Small intestine (tissue), 7 donors: ENCODE results near the gene USP5. TPM values are rescaled to one million over a fixed set of nuclear protein-coding genes. Genes with fewer than 3 reads are reported as not detected.

Source experiments
- DNase-seq, 2 donors: peaks; one replicate each; pipeline versions ENCODE4 v3.0.0 to v3.0.0-alpha.2; 2013
- FAIRE-seq: peaks from 2 replicates; lab custom pipeline; 2012; peaks lifted over from hg19 to GRCh38; lab: Jason Lieb, UNC
- H3K27ac ChIP-seq, 3 donors: one replicate each; pipeline ENCODE4 v1.5.1; 2013; ENCODE audit warnings: low read length in 2 of 3, mild to moderate bottlenecking in 2 of 3, control low read depth in 1 of 3, inconsistent platforms in 1 of 3, low read depth in 1 of 3, moderate library complexity in 1 of 3
- H3K27me3 ChIP-seq, 3 donors: one replicate each; pipeline ENCODE4 v1.6.1; 2013; ENCODE audit warnings: low read length in 3 of 3, inconsistent platforms in 1 of 3; ENCODE audit not compliant: control insufficient read depth in 3 of 3, insufficient read depth in 3 of 3
- H3K36me3 ChIP-seq, 3 donors: one replicate each; pipeline ENCODE4 v1.6.1; 2013; ENCODE audit warnings: low read length in 3 of 3, inconsistent platforms in 1 of 3, low read depth in 1 of 3, mild to moderate bottlenecking in 1 of 3, moderate library complexity in 1 of 3; ENCODE audit not compliant: control insufficient read depth in 3 of 3, insufficient read depth in 2 of 3
- H3K4me1 ChIP-seq, 3 donors: one replicate each; pipeline ENCODE4 v1.6.1; 2013; ENCODE audit warnings: low read length in 2 of 3, inconsistent platforms in 1 of 3, low read depth in 1 of 3, mild to moderate bottlenecking in 1 of 3, moderate library complexity in 1 of 3; ENCODE audit not compliant: control insufficient read depth in 3 of 3, insufficient read depth in 2 of 3
- H3K4me3 ChIP-seq, 3 donors: one replicate each; pipeline ENCODE4 v1.5.1; 2013; ENCODE audit warnings: low read length in 3 of 3, control low read depth in 1 of 3, inconsistent platforms in 1 of 3, low read depth in 1 of 3, mild to moderate bottlenecking in 1 of 3, moderate library complexity in 1 of 3
- H3K9me3 ChIP-seq, 2 donors: one replicate each; pipeline ENCODE4 v1.6.1; 2013; ENCODE audit warnings: low read depth in 1 of 2, low read length in 1 of 2; ENCODE audit not compliant: control insufficient read depth in 2 of 2, insufficient read depth in 1 of 2
- WGBS, 3 donors: extraction: QIAGEN DNeasy Blood & Tissue Kit; methylation state at CpG; one replicate each; pipeline ENCODE4 v1.1.7; 2013; 5-methylcytosine and 5-hydroxymethylcytosine counted together
- polyA plus RNA-seq, 4 donors: library from polyadenylated mRNA; stranded (reverse) in 3 of 4; unstranded in 1 of 4; fragments of 200-250 nt in 3 of 4; fragments of 120-200 nt in 1 of 4; gene quantifications; one replicate each; pipeline versions ENCODE4 v1.2.1 to v1.2.3, GENCODE V29; 2013
- donor health status: healthy with polysubstance abuse.
- donor health status: control.
- donor health status: control.
- donor health status: Bipolar disorder and iron deficiency.
- donor health status: healthy.

The USP5 gene
- polyA plus RNA-seq, 4 donors: 31.9 to 54.0 (median 39.2) TPM

GRCh38 chr12:6817662-6818157, 34.2 kb upstream of the USP5 start:
- DNase-seq (no peak), FAIRE-seq (no peak)
- Histone ChIP-seq H3K9me3 (no peaks in the 10 kb centered on the region), H3K27ac (no peak overlapping the region), H3K27me3 (peaks cover 0 to 40% (median 0%) of the 10 kb centered on the region in 3 donors), H3K4me3 (no peak overlapping the region), H3K4me1 (peaks cover 0 to 18% (median 0%) of the 10 kb centered on the region in 3 donors), H3K36me3 (peaks cover 0 to 6% (median 0%) of the 10 kb centered on the region in 3 donors)
- WGBS, 3 donors: 86 to 93% (median 92%) methylated on average over 20 of the region's 20 CpGs

- H3K4me1 ChIP-seq: peaks cover 0 to 18% (median 0%) of the 10 kb centered on the region in 3 donors
- DNase-seq: no peak
- no peak overlapping the region for H3K27ac ChIP-seq
- H3K4me3 ChIP-seq: no peak overlapping the region
- no peak for FAIRE-seq
- no peaks in the 10 kb centered on the region for H3K9me3 ChIP-seq
- 72 to 76% (median 75%) methylated on average over 10 of the region's 10 CpGs for WGBS, 3 donors
- H3K27me3 ChIP-seq: peaks cover 0 to 45% (median 0%) of the 10 kb centered on the region in 3 donors
- H3K36me3 ChIP-seq: peaks cover 0 to 6% (median 0%) of the 10 kb centered on the region in 3 donors
Measured at GRCh38 chr12:6818222-6818621, 33.7 kb upstream of the USP5 start.

- WGBS, 3 donors: 75 to 89% (median 87%) methylated on average over 3 to 5 of the region's 5 CpGs
- H3K4me1 ChIP-seq: peaks cover 0 to 18% (median 0%) of the 10 kb centered on the region in 3 donors
Measured at GRCh38 chr12:6818645-6819044, 33.3 kb upstream of the USP5 start.

DNA sequence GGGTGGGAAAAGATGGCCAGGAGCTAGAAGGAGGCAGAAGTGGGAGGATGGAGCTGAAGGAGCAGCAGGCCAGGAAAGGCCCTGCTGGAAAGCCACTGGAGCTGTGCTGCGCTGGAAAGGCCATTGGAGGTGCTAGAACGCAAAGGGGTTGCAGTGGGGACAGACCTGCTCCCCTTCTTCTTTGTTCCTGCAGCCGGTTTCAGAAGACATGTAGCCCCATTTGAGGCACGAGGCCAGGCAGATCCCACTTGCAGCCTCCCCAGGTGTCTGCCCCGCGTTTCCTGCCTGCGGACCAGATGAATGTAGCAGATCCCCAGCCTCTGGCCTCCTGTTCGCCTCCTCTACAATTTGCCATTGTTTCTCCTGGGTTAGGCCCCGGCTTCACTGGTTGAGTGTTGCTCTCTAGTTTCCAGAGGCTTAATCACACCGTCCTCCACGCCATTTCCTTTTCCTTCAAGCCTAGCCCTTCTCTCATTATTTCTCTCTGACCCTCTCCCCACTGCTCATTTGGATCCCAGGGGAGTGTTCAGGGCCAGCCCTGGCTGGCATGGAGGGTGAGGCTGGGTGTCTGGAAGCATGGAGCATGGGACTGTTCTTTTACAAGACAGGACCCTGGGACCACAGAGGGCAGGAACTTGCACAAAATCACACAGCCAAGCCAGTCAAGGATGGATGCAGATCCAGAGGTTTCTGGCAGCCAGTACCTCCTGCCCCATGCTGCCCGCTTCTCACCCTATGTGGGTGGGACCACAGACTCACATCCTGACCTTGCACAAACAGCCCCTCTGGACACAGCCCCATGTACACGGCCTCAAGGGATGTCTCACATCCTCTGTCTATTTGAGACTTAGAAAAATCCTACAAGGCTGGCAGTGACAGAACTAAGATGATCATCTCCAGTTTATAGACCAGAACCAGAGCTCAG, 32.6 kb upstream of the USP5 start:
- Histone ChIP-seq H3K36me3 (peaks cover 0 to 6% (median 0%) of the 10 kb centered on the region in 3 donors), H3K9me3 (no peaks in the 10 kb centered on the region), H3K4me1 (peaks cover 0 to 18% (median 0%) of the 10 kb centered on the region in 3 donors), H3K27me3 (peaks cover 0 to 53% (median 2%) of the 10 kb centered on the region in 3 donors), H3K4me3 (no peak overlapping the region), H3K27ac (no peak overlapping the region)
- FAIRE-seq: no peak
- 84 to 87% (median 85%) methylated on average over 12 to 13 of the region's 13 CpGs for WGBS, 3 donors
- DNase-seq: no peak

More at GRCh38 chr12:6818645-6819044, 33.3 kb upstream of the USP5 start:
- Histone ChIP-seq H3K4me3 (no peak overlapping the region), H3K27me3 (peaks cover 0 to 49% (median 0%) of the 10 kb centered on the region in 3 donors), H3K36me3 (peaks cover 0 to 6% (median 0%) of the 10 kb centered on the region in 3 donors), H3K27ac (no peak overlapping the region), H3K9me3 (no peaks in the 10 kb centered on the region)
- no peak for FAIRE-seq
- DNase-seq: no peak

DNA sequence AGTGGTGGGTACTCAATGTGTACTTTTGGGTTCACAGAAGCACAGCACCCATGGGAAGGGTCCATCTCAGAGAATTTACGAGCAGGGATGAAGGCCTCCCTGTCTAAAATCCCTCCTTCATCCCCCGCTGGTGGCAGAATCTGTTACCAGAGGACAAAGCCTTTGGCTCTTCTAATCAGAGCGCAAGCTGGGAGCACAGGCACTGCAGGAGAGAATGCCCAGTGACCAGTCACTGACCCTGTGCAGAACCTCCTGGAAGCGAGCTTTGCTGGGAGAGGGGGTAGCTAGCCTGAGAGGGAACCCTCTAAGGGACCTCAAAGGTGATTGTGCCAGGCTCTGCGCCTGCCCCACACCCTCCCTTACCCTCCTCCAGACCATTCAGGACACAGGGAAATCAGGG, 31.8 kb upstream of the USP5 start:
- no peak overlapping the region for H3K27ac ChIP-seq
- peaks cover 0 to 3% (median 0%) of the 10 kb centered on the region in 3 donors for H3K36me3 ChIP-seq
- FAIRE-seq: no peak
- H3K4me3 ChIP-seq: no peak overlapping the region
- WGBS, 3 donors: 70 to 86% (median 75%) methylated on average over 5 of the region's 5 CpGs
- peaks cover 0 to 21% (median 0%) of the 10 kb centered on the region in 3 donors for H3K4me1 ChIP-seq
- peaks cover 0 to 53% (median 2%) of the 10 kb centered on the region in 3 donors for H3K27me3 ChIP-seq
- H3K9me3 ChIP-seq: no peaks in the 10 kb centered on the region
- DNase-seq: no peak

DNA sequence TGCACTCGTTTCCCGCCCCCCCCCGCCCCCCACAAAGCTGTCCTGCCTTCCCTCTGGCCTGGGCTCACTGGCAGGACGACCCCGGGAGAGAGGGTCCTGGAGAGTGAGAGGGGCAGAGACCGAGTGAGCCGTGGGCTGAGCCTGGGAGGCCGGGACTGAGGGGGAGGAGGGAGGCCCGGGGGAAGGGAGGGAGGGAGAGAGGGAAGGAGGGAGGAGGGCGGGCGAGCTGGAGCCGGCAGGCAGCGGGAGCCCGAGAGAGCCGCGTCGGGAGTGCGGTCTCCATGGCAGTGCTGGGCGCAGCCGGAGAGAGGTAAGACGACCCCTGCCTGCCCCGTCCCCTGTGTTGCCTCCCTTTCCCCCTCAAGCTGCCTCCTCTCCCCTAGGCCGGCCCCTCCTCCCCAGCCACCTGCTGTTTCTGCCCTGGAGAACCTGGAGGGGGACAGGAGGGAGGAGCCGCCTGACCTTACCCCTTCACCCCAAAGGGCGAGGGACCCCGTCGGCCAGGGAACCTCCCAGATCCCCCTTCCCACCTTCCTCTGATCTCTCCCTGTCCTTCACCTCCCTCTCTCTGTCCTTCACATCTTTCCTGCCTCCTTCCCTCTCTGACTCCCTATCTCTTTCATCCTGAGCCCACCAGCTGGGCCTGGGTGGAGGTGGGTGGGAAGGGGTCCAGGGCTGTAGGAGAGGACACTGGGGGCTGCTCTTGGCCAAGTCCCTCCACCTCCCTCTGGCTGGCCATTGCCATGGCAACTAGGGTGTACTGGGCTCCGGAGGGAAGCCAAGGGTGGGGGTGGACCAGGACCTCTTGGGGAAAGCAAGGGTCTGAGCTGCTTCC, 30.1 kb upstream of the USP5 start, which contains the start of gene GPR162:
Gene GPR162, plus strand, starts transcription at position 231 of the 835 bp plus-strand sequence. CDS start 2,078 bp downstream, outside the sequence.
- peak within 1 kb of the TSS in 2 of 3 donors; percentile 2 to 39 for H3K4me3 ChIP-seq
- 1 to 5% (median 2%) methylated on average over 10 to 28 of the region's 28 CpGs for WGBS, 3 donors
- FAIRE-seq: no peak

GRCh38 chr12:6822426-6823135, 29.4 kb upstream of the USP5 start:
- Histone ChIP-seq H3K4me3 (no peak overlapping the region), H3K36me3 (peaks cover 0 to 4% (median 0%) of the 10 kb centered on the region in 3 donors), H3K27me3 (peaks cover 0 to 65% (median 2%) of the 10 kb centered on the region in 3 donors), H3K9me3 (no peaks in the 10 kb centered on the region), H3K4me1 (peaks cover 0 to 31% (median 0%) of the 10 kb centered on the region in 3 donors), H3K27ac (no peak overlapping the region)
- FAIRE-seq (no peak), DNase-seq (no peak)
- 48 to 63% (median 62%) methylated on average over 7 of the region's 7 CpGs for WGBS, 3 donors

More for the DNA sequence above, 30.1 kb upstream of the USP5 start, which contains the start of gene GPR162:
- Histone ChIP-seq H3K36me3 (peaks cover 0 to 8% (median 0%) of the 10 kb centered on the region in 3 donors), H3K27ac (peak within 1 kb of the TSS in 2 of 3 donors; percentile 13 to 59), H3K27me3 (peaks cover 0 to 65% (median 2%) of the 10 kb centered on the region in 3 donors), H3K9me3 (no peaks in the 10 kb centered on the region), H3K4me1 (peaks cover 0 to 24% (median 0%) of the 10 kb centered on the region in 3 donors)
- peak in 1 of 2 donors; percentile 66 for DNase-seq
